ENCODE data around the gene MPG. TPM values are rescaled to one million over a fixed set of nuclear protein-coding genes. Genes with fewer than 3 reads are reported as not detected.

Gene MPG
- total RNA-seq, 1 experiment from 2014 or later: 86.2 TPM

- CTCF ChIA-PET: no interaction called here
- Histone ChIP-seq H3K4me2 (no peak overlapping the region), H3K27ac (no peak overlapping the region)
Observed at GRCh38 chr16:84718-85406, 6.8 kb downstream of the MPG start.

GRCh38 chr16:85407-85782, 7.4 kb downstream of the MPG start:
- H3K27me3 ChIP-seq (ENCODE audit: insufficient read depth, low read depth): no peaks in the 10 kb centered on the region
- H3K36me3 ChIP-seq (ENCODE audit: low read depth): no peaks in the 10 kb centered on the region
- no peak overlapping the region for H2AFZ ChIP-seq
- no peaks in the 10 kb centered on the region for H3K4me1 ChIP-seq (replicated peaks; ENCODE audit: insufficient read depth)
- H4K20me1 ChIP-seq (ENCODE audit: insufficient read depth): peaks cover 10% of the 10 kb centered on the region
- POLR2A ChIA-PET (ENCODE audit: unreplicated experiment): no interaction called here
- H3K4me2 ChIP-seq: no peak overlapping the region
- BruUV-seq (replicated peaks): no TSS peak
- H3F3A ChIP-seq (ENCODE audit: insufficient read depth, low read depth): peaks cover 11% of the 10 kb centered on the region; the same call in 1 of the 2 replicates
- no peaks in the 10 kb centered on the region for H3K9me3 ChIP-seq (ENCODE audit: insufficient read depth, low read depth)
- no peak for DNase-seq
- TF ChIP-seq EZH2 (IDR thresholded peaks at IDR 0.05; ENCODE audit: low read depth) (no peak), CTCF (conservative IDR thresholded peaks at IDR 0.05) (no peak)
- CTCF ChIA-PET: no interaction called here
- no peaks in the 10 kb centered on the region for H3K9me2 ChIP-seq (ENCODE audit: insufficient read depth)
- intact Hi-C loops (cut with micrococcal nuclease; ENCODE audit: unreplicated experiment): no loop called here
- H3K79me2 ChIP-seq (ENCODE audit: low read depth): no peaks in the 10 kb centered on the region
- no peak overlapping the region for H3K4me3 ChIP-seq
- no peak overlapping the region for H3K27ac ChIP-seq

More at GRCh38 chr16:84718-85406, 6.8 kb downstream of the MPG start:
- H2AFZ ChIP-seq: no peak overlapping the region
- no peaks in the 10 kb centered on the region for H3K27me3 ChIP-seq (ENCODE audit: insufficient read depth, low read depth)
- H3F3A ChIP-seq (ENCODE audit: insufficient read depth, low read depth): peaks cover 13% of the 10 kb centered on the region; the same call in 1 of the 2 replicates
- no peak overlapping the region for H3K4me3 ChIP-seq
- BruUV-seq (replicated peaks): no TSS peak
- H3K9me2 ChIP-seq (ENCODE audit: insufficient read depth): no peaks in the 10 kb centered on the region
- no peaks in the 10 kb centered on the region for H3K9me3 ChIP-seq (ENCODE audit: insufficient read depth, low read depth)
- no peaks in the 10 kb centered on the region for H3K79me2 ChIP-seq (ENCODE audit: low read depth)
- H3K4me1 ChIP-seq (replicated peaks; ENCODE audit: insufficient read depth): no peaks in the 10 kb centered on the region
- H4K20me1 ChIP-seq (ENCODE audit: insufficient read depth): peaks cover 10% of the 10 kb centered on the region
- TF ChIP-seq EZH2 (IDR thresholded peaks at IDR 0.05; ENCODE audit: low read depth) (no peak), CTCF (conservative IDR thresholded peaks at IDR 0.05) (no peak)
- H3K36me3 ChIP-seq (ENCODE audit: low read depth): no peaks in the 10 kb centered on the region
- peak in 1 of 2 experiments; percentile 83 for DNase-seq
- intact Hi-C loops (cut with micrococcal nuclease; ENCODE audit: unreplicated experiment): no loop called here
- POLR2A ChIA-PET (ENCODE audit: unreplicated experiment): no interaction called here

- BruUV-seq (replicated peaks): no TSS peak
Observed at GRCh38 chr16:85865-86264, 7.8 kb downstream of the MPG start.

More at GRCh38 chr16:85865-86264, 7.8 kb downstream of the MPG start:
- Histone ChIP-seq H3K4me3 (no peak overlapping the region), H3K27ac (no peak overlapping the region), H3K9me3 (ENCODE audit: insufficient read depth, low read depth) (no peaks in the 10 kb centered on the region), H3K79me2 (ENCODE audit: low read depth) (no peaks in the 10 kb centered on the region), H3K36me3 (ENCODE audit: low read depth) (no peaks in the 10 kb centered on the region), H3K4me1 (replicated peaks; ENCODE audit: insufficient read depth) (no peaks in the 10 kb centered on the region), H3K9me2 (ENCODE audit: insufficient read depth) (no peaks in the 10 kb centered on the region), H3K4me2 (no peak overlapping the region), H2AFZ (no peak overlapping the region), H3F3A (ENCODE audit: insufficient read depth, low read depth) (peaks cover 11% of the 10 kb centered on the region; the same call in 1 of the 2 replicates), H4K20me1 (ENCODE audit: insufficient read depth) (peaks cover 10% of the 10 kb centered on the region), H3K27me3 (ENCODE audit: insufficient read depth, low read depth) (no peaks in the 10 kb centered on the region)
- intact Hi-C loops (cut with micrococcal nuclease; ENCODE audit: unreplicated experiment): no loop called here
- TF ChIP-seq EZH2 (IDR thresholded peaks at IDR 0.05; ENCODE audit: low read depth) (no peak), CTCF (conservative IDR thresholded peaks at IDR 0.05) (no peak)
- no peak for DNase-seq
- POLR2A ChIA-PET (ENCODE audit: unreplicated experiment): no interaction called here
- CTCF ChIA-PET: no interaction called here

Measured in PC-9 (cell line).